Measurements from ENCODE around the gene GABARAPL1.
"Not testable (repeated sequence)": the region's sequence is repeated elsewhere in the genome, so short reads cannot be mapped to it uniquely, and the experiment has no call there.

The GABARAPL1 gene

GRCh38 chr12:10212739-10213131 is at the start of gene GABARAPL1:
GABARAPL1 (plus strand) TSS chr12:10212877; CDS start chr12:10213130, 253 bp downstream.
- DNase-seq = peak; percentile 70 to 75

GRCh38 chr12:10163084-10163483 is 49.6 kb upstream of the GABARAPL1 start:
- no peak for DNase-seq

- DNase-seq = no peak
Measured at GRCh38 chr12:10165421-10165820, 47.3 kb upstream of the GABARAPL1 start.

- DNase-seq = no peak
Measured at GRCh38 chr12:10167599-10167998, 45.1 kb upstream of the GABARAPL1 start.

- no peak for DNase-seq
Measured at GRCh38 chr12:10169104-10169503, 43.6 kb upstream of the GABARAPL1 start.

GRCh38 chr12:10170216-10170615 is 42.5 kb upstream of the GABARAPL1 start:
- DNase-seq = no peak

- DNase-seq = no peak
Measured at GRCh38 chr12:10171973-10172728, 40.5 kb upstream of the GABARAPL1 start, which contains the start of gene OLR1. OLR1 (minus strand) TSS chr12:10172132; CDS start chr12:10172077, 55 bp downstream.

- DNase-seq = no peak
Measured at GRCh38 chr12:10174986-10175614, 37.6 kb upstream of the GABARAPL1 start.

GRCh38 chr12:10175846-10176636 is 36.6 kb upstream of the GABARAPL1 start:
- DNase-seq = no peak

- DNase-seq = no peak
Measured at GRCh38 chr12:10178821-10179220, 33.9 kb upstream of the GABARAPL1 start, which contains the start of gene TMEM52B. TMEM52B (plus strand) TSS chr12:10179032; CDS start chr12:10179575, 543 bp downstream.

- no peak for DNase-seq
Measured at GRCh38 chr12:10179776-10180181, 32.9 kb upstream of the GABARAPL1 start.

- no peak for DNase-seq
Measured at GRCh38 chr12:10182354-10183049, 30.2 kb upstream of the GABARAPL1 start.

GRCh38 chr12:10184261-10184843 is 28.3 kb upstream of the GABARAPL1 start:
- no peak for DNase-seq

GRCh38 chr12:10186299-10186698 is 26.4 kb upstream of the GABARAPL1 start:
- no peak for DNase-seq

- DNase-seq = not testable (repeated sequence)
Measured at GRCh38 chr12:10186958-10187357, 25.7 kb upstream of the GABARAPL1 start.

- no peak for DNase-seq
Measured at GRCh38 chr12:10189653-10190052, 23.0 kb upstream of the GABARAPL1 start.

GRCh38 chr12:10190558-10191388 is 21.9 kb upstream of the GABARAPL1 start:
- peak; percentile 30 to 55 for DNase-seq

GRCh38 chr12:10191865-10192264 is 20.8 kb upstream of the GABARAPL1 start:
- no peak for DNase-seq

- no peak for DNase-seq
Measured at GRCh38 chr12:10194160-10194670, 18.5 kb upstream of the GABARAPL1 start.

- DNase-seq = no peak
Measured at GRCh38 chr12:10196210-10196609, 16.5 kb upstream of the GABARAPL1 start.

- no peak for DNase-seq
Measured at GRCh38 chr12:10197879-10198278, 14.8 kb upstream of the GABARAPL1 start.

Measured in activated CD4-positive, alpha-beta T cell treated with anti-CD3 and anti-CD28 coated beads, Interleukin-2, amount 50 U/mL, for 48 hours (primary cell).